ENCODE measurements around the gene OSMR. TPM values are rescaled to one million over a fixed set of nuclear protein-coding genes. Genes with fewer than 3 reads are reported as not detected.

OSMR gene
- polyA plus RNA-seq, 1 donor from 2014 or later, result not detected

DNA sequence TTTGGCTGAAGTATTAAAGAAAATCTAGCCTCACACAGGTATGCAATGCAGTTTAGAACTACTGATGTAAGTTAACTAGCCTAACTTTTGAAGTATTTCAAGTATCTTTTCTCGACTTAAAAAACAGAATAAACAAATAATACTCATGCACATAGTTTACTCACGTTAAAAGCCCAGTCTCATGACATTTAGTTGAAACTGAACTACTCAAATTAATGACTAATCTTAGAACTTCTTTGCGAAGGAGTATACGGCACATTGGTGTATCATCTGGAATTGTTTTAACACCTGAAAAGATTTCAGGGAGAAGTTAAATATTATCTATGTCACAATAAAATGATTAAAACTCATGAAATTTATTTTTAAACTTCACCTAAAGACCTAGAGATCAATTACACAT is 98.5 kb downstream of the OSMR start:
- Histone ChIP-seq H3K4me2 (ENCODE audit: low read length) (no peak overlapping the region), H4K20me1 (ENCODE audit: insufficient read depth) (no peaks in the 10 kb centered on the region), H3K4me3 (ENCODE audit: low read length) (no peak overlapping the region), H3K9me2 (ENCODE audit: insufficient read depth, low read length) (no peaks in the 10 kb centered on the region), H3K9me3 (ENCODE audit: low read length) (no peaks in the 10 kb centered on the region), H3K27me3 (ENCODE audit: insufficient read depth, low read depth, low read length) (no peaks in the 10 kb centered on the region), H3K79me2 (replicated peaks; ENCODE audit: insufficient read depth, low read length) (no peaks in the 10 kb centered on the region), H3K9ac (ENCODE audit: low read length) (no peak overlapping the region), H3K27ac (ENCODE audit: low read length) (no peak overlapping the region), H3F3A (ENCODE audit: insufficient read depth, low read length, poor library complexity, severe bottlenecking) (no peaks in the 10 kb centered on the region), H3K36me3 (ENCODE audit: insufficient read depth, low read length) (peaks cover 11% of the 10 kb centered on the region), H2AFZ (ENCODE audit: low read depth, low read length) (no peak overlapping the region)
- TF ChIP-seq SMC3 (conservative IDR thresholded peaks at IDR 0.05; ENCODE audit: poor library complexity) (no peak), TAF1 (IDR thresholded peaks at IDR 0.05; ENCODE audit: low read depth) (no peak), MXI1 (conservative IDR thresholded peaks at IDR 0.05; ENCODE audit: poor library complexity, severe bottlenecking) (no peak), POLR2AphosphoS5 (IDR thresholded peaks at IDR 0.05) (no peak), EZH2 (IDR thresholded peaks at IDR 0.05; ENCODE audit: borderline replicate concordance, insufficient read depth, low read length, poor library complexity, severe bottlenecking) (no peak), CTCF (IDR thresholded peaks at IDR 0.05; ENCODE audit: poor library complexity, severe bottlenecking) (no peak), REST (IDR thresholded peaks at IDR 0.05; ENCODE audit: borderline replicate concordance) (no peak), EP300 (conservative IDR thresholded peaks at IDR 0.05; ENCODE audit: poor library complexity, severe bottlenecking) (no peak), RAD21 (conservative IDR thresholded peaks at IDR 0.05) (no peak)

DNA sequence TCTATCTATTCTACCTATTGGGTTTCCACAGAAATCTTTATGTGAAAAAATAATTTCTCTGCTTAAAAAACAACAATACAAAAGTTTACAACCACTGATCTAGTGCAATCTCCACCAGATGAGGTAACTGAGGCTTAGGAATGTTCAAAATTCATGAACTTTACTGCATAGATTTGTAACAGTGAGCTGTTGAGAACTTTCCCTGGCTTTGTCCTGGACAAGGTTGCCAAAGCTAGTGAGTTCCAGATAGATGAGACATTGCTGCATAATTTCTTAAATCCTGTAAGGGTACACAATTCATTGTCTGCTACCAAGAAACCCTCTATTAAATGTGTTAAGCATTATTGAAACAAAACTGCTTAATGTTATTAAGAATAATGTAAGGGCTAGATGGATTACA is 102.7 kb downstream of the OSMR start:
- no peak overlapping the region for H2AFZ ChIP-seq (ENCODE audit: low read depth, low read length)
- no peak overlapping the region for H3K4me2 ChIP-seq (ENCODE audit: low read length)
- no peaks in the 10 kb centered on the region for H3K27me3 ChIP-seq (ENCODE audit: insufficient read depth, low read depth, low read length)
- H3K36me3 ChIP-seq (ENCODE audit: insufficient read depth, low read length), result peaks cover 14% of the 10 kb centered on the region
- no peaks in the 10 kb centered on the region for H3K9me2 ChIP-seq (ENCODE audit: insufficient read depth, low read length)
- no peaks in the 10 kb centered on the region for H3F3A ChIP-seq (ENCODE audit: insufficient read depth, low read length, poor library complexity, severe bottlenecking)
- H3K79me2 ChIP-seq (replicated peaks; ENCODE audit: insufficient read depth, low read length), result no peaks in the 10 kb centered on the region
- no peak overlapping the region for H3K27ac ChIP-seq (ENCODE audit: low read length)
- H3K9me3 ChIP-seq (ENCODE audit: low read length), result no peaks in the 10 kb centered on the region
- no peaks in the 10 kb centered on the region for H4K20me1 ChIP-seq (ENCODE audit: insufficient read depth)
- no peak overlapping the region for H3K9ac ChIP-seq (ENCODE audit: low read length)
- TF ChIP-seq SMC3 (conservative IDR thresholded peaks at IDR 0.05; ENCODE audit: poor library complexity) (no peak), TAF1 (IDR thresholded peaks at IDR 0.05; ENCODE audit: low read depth) (no peak), REST (IDR thresholded peaks at IDR 0.05; ENCODE audit: borderline replicate concordance) (no peak), POLR2AphosphoS5 (IDR thresholded peaks at IDR 0.05) (no peak), EP300 (conservative IDR thresholded peaks at IDR 0.05; ENCODE audit: poor library complexity, severe bottlenecking) (no peak), RAD21 (conservative IDR thresholded peaks at IDR 0.05) (no peak), EZH2 (IDR thresholded peaks at IDR 0.05; ENCODE audit: borderline replicate concordance, insufficient read depth, low read length, poor library complexity, severe bottlenecking) (no peak), CTCF (IDR thresholded peaks at IDR 0.05; ENCODE audit: poor library complexity, severe bottlenecking) (no peak), MXI1 (conservative IDR thresholded peaks at IDR 0.05; ENCODE audit: poor library complexity, severe bottlenecking) (no peak)
- no peak overlapping the region for H3K4me3 ChIP-seq (ENCODE audit: low read length)
